K562 (cell line): ENCODE measurements around the gene GPATCH2L. TPM values are rescaled to one million over a fixed set of nuclear protein-coding genes. Genes with fewer than 3 reads are reported as not detected.

Experiments used
- ATAC-seq: fragments of 200-7000 bp; cut with Tn5 transposase; 3 replicates; pipeline ENCODE4 v1.9.1; 2020; ENCODE audit warnings: moderate library complexity
- BruUV-seq: library from RNA; stranded (reverse); fragments of 400-500 nt; replicated peaks from 2 replicates; lab custom pipeline; 2021; lab: Mats Ljungman, UMichigan
- CTCF ChIA-PET: fragments of 300-600 bp; formaldehyde crosslinking; extraction: SDS; loops from one replicate; lab custom pipeline; 2021; ENCODE audit warnings: low intra/inter-chr PET ratio; lab: Yijun Ruan, JAX
- POLR2A ChIA-PET: fragments of 300-600, 350-650 bp; sonication (Branson Sonifier 250); formaldehyde crosslinking; extraction: SDS; loops from one replicate; lab custom pipeline; 2021; ENCODE audit warnings: antibody characterized with exemption, inconsistent platforms; lab: Yijun Ruan, JAX
- DNase-seq, 4 experiments: peaks; one replicate each; pipeline versions ENCODE4 v3.0.0 to v3.0.0-alpha.2; 2011 to 2018; ENCODE audit warnings: low spot score in 3 of 4, mixed read lengths in 3 of 4; ENCODE audit errors: extremely low read depth in 1 of 4
- FAIRE-seq: peaks from 2 replicates; lab custom pipeline; 2011; peaks lifted over from hg19 to GRCh38; lab: Jason Lieb, UNC
- H2AFZ ChIP-seq: 2 replicates; pipeline ENCODE4 v1.6.0; 2011; ENCODE audit warnings: low read depth, low read length, control low read depth, inconsistent platforms
- H3K27ac ChIP-seq: fragments of 200-600 bp; 3 replicates; pipeline ENCODE4 v1.8.0; 2011; ENCODE audit warnings: low read depth, mild to moderate bottlenecking, control low read depth, inconsistent platforms, low read length, moderate library complexity, mixed read lengths; ENCODE audit errors: extremely low read depth
- H3K27me3 ChIP-seq, 2 experiments: fragments of 300-600 bp in 1 of 2; 2 replicates in 1 of 2; 3 replicates in 1 of 2; pipeline versions ENCODE4 v1.6.0 to v1.8.0; 2011; ENCODE audit warnings: inconsistent platforms in 2 of 2, low read length in 2 of 2, mild to moderate bottlenecking in 1 of 2, mixed read lengths in 1 of 2, moderate library complexity in 1 of 2; ENCODE audit not compliant: control insufficient read depth in 2 of 2, insufficient read depth in 2 of 2
- H3K36me3 ChIP-seq: fragments of 300-600 bp; 3 replicates; pipeline ENCODE4 v1.8.0; 2011; ENCODE audit warnings: mild to moderate bottlenecking, low read length, inconsistent platforms; ENCODE audit not compliant: control insufficient read depth, insufficient read depth
- H3K4me1 ChIP-seq, 2 experiments: fragments of 200-600 bp in 1 of 2; replicated peaks in 1 of 2; 2 replicates in 1 of 2; 3 replicates in 1 of 2; pipeline versions ENCODE4 v1.5.1 to v1.8.0; 2011; ENCODE audit warnings: inconsistent platforms in 2 of 2, low read length in 2 of 2, mild to moderate bottlenecking in 1 of 2, mixed read lengths in 1 of 2, moderate library complexity in 1 of 2; ENCODE audit not compliant: control insufficient read depth in 2 of 2, insufficient read depth in 2 of 2
- H3K4me2 ChIP-seq: 2 replicates; pipeline ENCODE4 v1.6.1; 2011; ENCODE audit warnings: low read length, control low read depth, inconsistent platforms, mixed read lengths; ENCODE audit not compliant: insufficient read depth
- H3K4me3 ChIP-seq: fragments of 200-600 bp; sonication (generic), shearing (Covaris generic); 2 replicates; pipeline ENCODE4 v1.5.1; 2016; ENCODE audit warnings: control low read depth, inconsistent platforms
- H3K79me2 ChIP-seq: fragments of 200-600 bp; 3 replicates; pipeline ENCODE4 v1.8.0; 2011; ENCODE audit warnings: low read length, inconsistent platforms; ENCODE audit not compliant: control insufficient read depth, insufficient read depth
- H3K9ac ChIP-seq, 2 experiments: 2 replicates each; pipeline versions ENCODE4 v1.6.0 to v1.6.1; 2011; ENCODE audit warnings: low read depth in 2 of 2, low read length in 2 of 2, control low read depth in 1 of 2, inconsistent platforms in 1 of 2, mild to moderate bottlenecking in 1 of 2, mixed read lengths in 1 of 2; ENCODE audit not compliant: insufficient read depth in 1 of 2
- H3K9me1 ChIP-seq: one replicate; pipeline ENCODE4 v1.6.0; 2011; ENCODE audit warnings: inconsistent platforms, mild to moderate bottlenecking, low read length, moderate library complexity; ENCODE audit not compliant: control insufficient read depth, insufficient read depth
- H3K9me3 ChIP-seq: replicated peaks from 2 replicates; pipeline ENCODE4 v1.5.1; 2011; ENCODE audit warnings: low read depth, low read length, inconsistent platforms; ENCODE audit not compliant: control insufficient read depth, insufficient read depth
- H4K20me1 ChIP-seq: replicated peaks from 2 replicates; pipeline ENCODE4 v1.6.1; 2011; ENCODE audit warnings: low read length, inconsistent platforms, mixed read lengths; ENCODE audit not compliant: control insufficient read depth, insufficient read depth
- CREB5 ChIP-seq: fragments of 250-450 bp; sonication (Bioruptor Pico); IDR thresholded peaks from 2 replicates; pipeline ENCODE4 v1.5.0; 2020; ENCODE audit warnings: mild to moderate bottlenecking
- CTCF ChIP-seq, 3 experiments: IDR thresholded peaks in 2 of 3; conservative IDR thresholded peaks in 1 of 3; 2 replicates each; pipeline ENCODE4 v1.5.1; 2011 to 2012; ENCODE audit warnings: low read length in 3 of 3, mild to moderate bottlenecking in 3 of 3, control low read depth in 2 of 3, improper control_type of control experiment in 1 of 3, inconsistent platforms in 1 of 3, low read depth in 1 of 3, mixed read lengths in 1 of 3, moderate library complexity in 1 of 3; ENCODE audit not compliant: insufficient read depth in 2 of 3
- RAD21 ChIP-seq, 2 experiments: fragments of 250-450 bp in 1 of 2; fragments of 450-650 bp in 1 of 2; sonication (Bioruptor Pico) in 1 of 2; formaldehyde crosslinking in 1 of 2; IDR thresholded peaks in 1 of 2; conservative IDR thresholded peaks in 1 of 2; 2 replicates each; pipeline versions ENCODE4 v1.4.0 to v1.8.0; 2020 to 2022; ENCODE audit warnings: mild to moderate bottlenecking in 2 of 2, moderate library complexity in 1 of 2
- ZNF384 ChIP-seq: IDR thresholded peaks from 2 replicates; pipeline ENCODE4 v1.6.1; 2012; ENCODE audit warnings: low read depth, low read length, improper control_type of control experiment
- WGBS: fragments of 100-300 bp; shearing (Covaris generic); methylation state at CpG from one replicate; pipeline ENCODE4 v1.1.6; 2016; ENCODE audit warnings: low coverage, mixed read lengths; ENCODE audit not compliant: insufficient coverage; ENCODE audit errors: missing lambda C conversion rate; 5-methylcytosine and 5-hydroxymethylcytosine counted together
- in situ Hi-C: fragments of 300-500 bp; cut with MboI; formaldehyde crosslinking; loops from 4 replicates; pipeline ENCODE4 v1.15.0; 2018; ENCODE audit warnings: inconsistent platforms, mixed read lengths
- intact Hi-C: fragments of 100-400 bp; cut with micrococcal nuclease; formaldehyde crosslinking; loops from 2 replicates; pipeline ENCODE4 v1.14.2; 2022
- polyA plus RNA-seq, 8 experiments: library from polyadenylated mRNA; depleted of rRNA in 4 of 8; stranded (reverse) in 5 of 8; unstranded in 3 of 8; fragments of >200 nt; fragmentation: Nextera tagmentation in 2 of 8; fragmentation: Illumina TruSeq in 1 of 8; extraction: Ambion mirVana in 2 of 8; extraction: Trizol in 1 of 8; gene quantifications; 2 replicates each; pipeline versions ENCODE4 v1.2.1 to v1.2.3, GENCODE V29; 2011 to 2014; ENCODE audit warnings: inconsistent platforms in 1 of 8, missing spikeins in 1 of 8
- total RNA-seq, 7 experiments: library from RNA; depleted of rRNA in 6 of 7; stranded (reverse); fragments of >200 nt in 6 of 7; fragmentation: Illumina TruSeq in 2 of 7; extraction: Trizol in 2 of 7; gene quantifications; 2 replicates each; pipeline versions ENCODE4 v1.2.1 to v1.2.3, GENCODE V29; 2011 to 2021; ENCODE audit warnings: low replicate concordance in 1 of 7

Gene GPATCH2L
- total and polyA plus RNA-seq, 9 of the 15 experiments (the other 6 are each of a cell fraction or from before 2014, with no cell fraction given) = 13.1 to 39.6 (median 20.0) TPM

- in situ Hi-C loops (no loop called here), intact Hi-C loops (no loop called here)
- Histone ChIP-seq H3K36me3 (no peaks in the 10 kb centered on the region), H3K79me2 (no peaks in the 10 kb centered on the region), H3K9me3 (no peaks in the 10 kb centered on the region), H3K9me1 (no peaks in the 10 kb centered on the region), H3K9ac (no peak overlapping the region), H3K4me1 (peaks cover 0 to 8% of the 10 kb centered on the region in 2 experiments; a peak in 2 of 5 replicates), H3K4me2 (no peak overlapping the region), H3K4me3 (no peak overlapping the region), H3K27ac (no peak overlapping the region), H2AFZ (no peak overlapping the region), H4K20me1 (0 out of 2 replicates have a peak, but pooled peaks cover 2% of the 10 kb centered on the region), H3K27me3 (peaks cover 0 to 68% of the 10 kb centered on the region in 2 experiments; a peak in 3 of 5 replicates)
- ATAC-seq (no peak), DNase-seq (no peak), FAIRE-seq (no peak)
- no TSS peak for BruUV-seq
- TF ChIP-seq RAD21 (CRISPR knock-in tag; conservative IDR thresholded peaks at IDR 0.05 in 1 of 2, IDR thresholded peaks at IDR 0.05 in 1 of 2) (peak in 1 of 2 experiments; percentile 12; a peak in 1 of 4 replicates), CTCF (IDR thresholded peaks at IDR 0.05 in 2 of 3, conservative IDR thresholded peaks at IDR 0.05 in 1 of 3; ENCODE audit: insufficient read depth in 2 of 3, low read depth in 1 of 3, low read length in 3 of 3) (peak in 1 of 3 experiments; percentile 25; a peak in 1 of 6 replicates), CREB5 (CRISPR knock-in tag) (no peak), ZNF384 (peak; percentile 59)
- POLR2A ChIA-PET = no interaction called here
- WGBS = 0% methylated on average over 2 of the region's 2 CpGs
- CTCF ChIA-PET = interaction anchor here (0.7 kb wide), 1 partner anchor 65 kb away, joined by 3 read pairs; no protein-coding TSS in a partner anchor
These were observed 36.7 kb upstream of the GPATCH2L start for GRCh38 chr14:76115010-76115422.
